ENCODE measurements around the gene LRRN2. TPM values are rescaled to one million over a fixed set of nuclear protein-coding genes. Genes with fewer than 3 reads are reported as not detected.
A peak's percentile ranks its signal among the peaks of the same experiment; 100 is the strongest.

LRRN2 gene
- total and polyA plus RNA-seq, 4 donors = 0.97 to 4.4 (median 1.2) TPM

GRCh38 chr1:204714861-204715511, 29.4 kb upstream of the LRRN2 start:
- DNase-seq (peak in 1 of 3 donors; percentile 43), ATAC-seq (ENCODE audit: insufficient read depth, low FRiP score) (no peak)

GRCh38 chr1:204714194-204714860, 28.8 kb upstream of the LRRN2 start:
- Histone ChIP-seq H3K9me3 (ENCODE audit: control insufficient read depth in 4 of 4, insufficient read depth in 3 of 4, low read length in 3 of 4) (no peaks in the 10 kb centered on the region), H3K36me3 (ENCODE audit: control insufficient read depth in 4 of 4, insufficient read depth in 4 of 4, low read length in 4 of 4) (no peaks in the 10 kb centered on the region), H3K4me3 (no peak overlapping the region), H3K27me3 (ENCODE audit: control insufficient read depth in 3 of 3, insufficient read depth in 3 of 3, low read length in 2 of 3) (peaks cover 0 to 23% (median 6%) of the 10 kb centered on the region in 3 donors), H3K27ac (ENCODE audit: low read depth in 1 of 2, low read length in 1 of 2) (no peak overlapping the region), H3K4me1 (ENCODE audit: control insufficient read depth in 5 of 5, insufficient read depth in 5 of 5, low read length in 5 of 5) (peaks cover 0 to 14% (median 0%) of the 10 kb centered on the region in 5 donors), H3K9ac (ENCODE audit: insufficient read depth in 1 of 2, low read length in 2 of 2) (no peak overlapping the region)
- DNase-seq (no peak), ATAC-seq (ENCODE audit: insufficient read depth, low FRiP score) (no peak)
- TF ChIP-seq CTCF (IDR thresholded peaks at IDR 0.05; ENCODE audit: control extremely low read depth, extremely low read depth) = no peak
- WGBS, 2 donors = 66 to 81% methylated on average over 6 of the region's 6 CpGs

More at GRCh38 chr1:204714861-204715511, 29.4 kb upstream of the LRRN2 start:
- no peak for TF ChIP-seq CTCF (IDR thresholded peaks at IDR 0.05; ENCODE audit: control extremely low read depth, extremely low read depth)
- H3K9me3 ChIP-seq (ENCODE audit: control insufficient read depth in 4 of 4, insufficient read depth in 3 of 4, low read length in 3 of 4) = no peaks in the 10 kb centered on the region
- H3K27me3 ChIP-seq (ENCODE audit: control insufficient read depth in 3 of 3, insufficient read depth in 3 of 3, low read length in 2 of 3) = peaks cover 0 to 23% (median 6%) of the 10 kb centered on the region in 3 donors
- H3K36me3 ChIP-seq (ENCODE audit: control insufficient read depth in 4 of 4, insufficient read depth in 4 of 4, low read length in 4 of 4) = no peaks in the 10 kb centered on the region
- WGBS, 2 donors = 68 to 70% methylated on average over 12 of the region's 12 CpGs
- no peak overlapping the region for H3K27ac ChIP-seq (ENCODE audit: low read depth in 1 of 2, low read length in 1 of 2)
- H3K4me1 ChIP-seq (ENCODE audit: control insufficient read depth in 5 of 5, insufficient read depth in 5 of 5, low read length in 5 of 5) = peaks cover 0 to 14% (median 0%) of the 10 kb centered on the region in 5 donors
- no peak overlapping the region for H3K9ac ChIP-seq (ENCODE audit: insufficient read depth in 1 of 2, low read length in 2 of 2)
- no peak overlapping the region for H3K4me3 ChIP-seq

- peak in 2 of 3 donors; percentile 34 to 42 for DNase-seq
- no peak for TF ChIP-seq CTCF (IDR thresholded peaks at IDR 0.05; ENCODE audit: control extremely low read depth, extremely low read depth)
- Histone ChIP-seq H3K9ac (ENCODE audit: insufficient read depth in 1 of 2, low read length in 2 of 2) (no peak overlapping the region), H3K27me3 (ENCODE audit: control insufficient read depth in 3 of 3, insufficient read depth in 3 of 3, low read length in 2 of 3) (peaks cover 0 to 25% (median 6%) of the 10 kb centered on the region in 3 donors), H3K9me3 (ENCODE audit: control insufficient read depth in 4 of 4, insufficient read depth in 3 of 4, low read length in 3 of 4) (no peaks in the 10 kb centered on the region), H3K27ac (ENCODE audit: low read depth in 1 of 2, low read length in 1 of 2) (no peak overlapping the region), H3K36me3 (ENCODE audit: control insufficient read depth in 4 of 4, insufficient read depth in 4 of 4, low read length in 4 of 4) (no peaks in the 10 kb centered on the region), H3K4me1 (ENCODE audit: control insufficient read depth in 5 of 5, insufficient read depth in 5 of 5, low read length in 5 of 5) (peaks cover 0 to 14% (median 0%) of the 10 kb centered on the region in 5 donors), H3K4me3 (no peak overlapping the region)
- 44 to 70% methylated on average over 5 of the region's 5 CpGs for WGBS, 2 donors
- ATAC-seq (ENCODE audit: insufficient read depth, low FRiP score) = no peak
Measured at GRCh38 chr1:204713541-204713940, 28.0 kb upstream of the LRRN2 start.
